ENCODE results near the gene ATP4B. TPM values are rescaled to one million over a fixed set of nuclear protein-coding genes. Genes with fewer than 3 reads are reported as not detected.

The ATP4B gene
- total RNA-seq, 1 donor from 2014 or later: not detected

- Mint-ChIP-seq H3K9me3 (peaks cover 6% of the 10 kb centered on the region), H3K36me3 (no peaks in the 10 kb centered on the region), H3K4me1 (peaks cover 10% of the 10 kb centered on the region), H3K4me3 (no peak overlapping the region), H3K27me3 (ENCODE audit: insufficient read depth, low read depth) (peaks cover 2% of the 10 kb centered on the region), H3K27ac (no peak overlapping the region)
- TF ChIP-seq EZH2phosphoT487 (IDR thresholded peaks at IDR 0.05) (no peak), CTCF (IDR thresholded peaks at IDR 0.05) (no peak), EZH2 (IDR thresholded peaks at IDR 0.05) (no peak)
- no peak overlapping the region for H3K4me3 ChIP-seq
- H3K27ac ChIP-seq: no peak overlapping the region
- no peaks in the 10 kb centered on the region for H3K4me1 ChIP-seq
- H2AFZ ChIP-seq (replicated peaks): no peak overlapping the region
- no peak overlapping the region for H3K4me2 ChIP-seq
- H3K9ac ChIP-seq: no peak overlapping the region
- H3K9me3 ChIP-seq (ENCODE audit: low read depth): peaks cover 7% of the 10 kb centered on the region
- no peaks in the 10 kb centered on the region for H4K20me1 ChIP-seq (ENCODE audit: low read depth)
- no peaks in the 10 kb centered on the region for H3K27me3 ChIP-seq
- no peak for DNase-seq (ENCODE audit: low spot score)
- no peaks in the 10 kb centered on the region for H3K79me2 ChIP-seq (ENCODE audit: low read depth)
- H3F3A ChIP-seq (ENCODE audit: low read depth): no peaks in the 10 kb centered on the region
- no peaks in the 10 kb centered on the region for H3K36me3 ChIP-seq
Observed at GRCh38 chr13:113659337-113659736, 1.3 kb upstream of the ATP4B start.

- Histone ChIP-seq H3K4me1 (no peaks in the 10 kb centered on the region), H3F3A (ENCODE audit: low read depth) (no peaks in the 10 kb centered on the region), H2AFZ (replicated peaks) (no peak overlapping the region), H3K4me3 (no peak overlapping the region), H4K20me1 (ENCODE audit: low read depth) (no peaks in the 10 kb centered on the region), H3K9ac (no peak overlapping the region), H3K4me2 (no peak overlapping the region), H3K79me2 (ENCODE audit: low read depth) (no peaks in the 10 kb centered on the region), H3K9me3 (ENCODE audit: low read depth) (peaks cover 7% of the 10 kb centered on the region), H3K27me3 (no peaks in the 10 kb centered on the region), H3K27ac (no peak overlapping the region), H3K36me3 (no peaks in the 10 kb centered on the region)
- Mint-ChIP-seq H3K4me3 (no peak overlapping the region), H3K27me3 (ENCODE audit: insufficient read depth, low read depth) (peaks cover 2% of the 10 kb centered on the region), H3K4me1 (peaks cover 15% of the 10 kb centered on the region), H3K36me3 (no peaks in the 10 kb centered on the region), H3K27ac (no peak overlapping the region), H3K9me3 (peaks cover 6% of the 10 kb centered on the region)
- TF ChIP-seq EZH2 (IDR thresholded peaks at IDR 0.05): no peak
- no peak for TF ChIP-seq EZH2phosphoT487 (IDR thresholded peaks at IDR 0.05)
- no peak for TF ChIP-seq CTCF (IDR thresholded peaks at IDR 0.05)
- DNase-seq (ENCODE audit: low spot score): no peak
Observed at GRCh38 chr13:113658836-113659235, 838 bp upstream of the ATP4B start.

GRCh38 chr13:113656831-113657671 lies 947 bp downstream of the ATP4B start:
- Histone ChIP-seq H2AFZ (replicated peaks) (no peak overlapping the region), H3K27ac (no peak overlapping the region), H3K36me3 (no peaks in the 10 kb centered on the region), H3K4me2 (no peak overlapping the region), H3K9ac (no peak overlapping the region), H4K20me1 (ENCODE audit: low read depth) (no peaks in the 10 kb centered on the region), H3K4me1 (no peaks in the 10 kb centered on the region), H3F3A (ENCODE audit: low read depth) (no peaks in the 10 kb centered on the region), H3K79me2 (ENCODE audit: low read depth) (no peaks in the 10 kb centered on the region), H3K4me3 (no peak overlapping the region), H3K9me3 (ENCODE audit: low read depth) (peaks cover 7% of the 10 kb centered on the region), H3K27me3 (no peaks in the 10 kb centered on the region)
- Mint-ChIP-seq H3K4me3 (no peak overlapping the region), H3K36me3 (no peaks in the 10 kb centered on the region), H3K27ac (no peak overlapping the region), H3K4me1 (peaks cover 20% of the 10 kb centered on the region), H3K9me3 (peaks cover 4% of the 10 kb centered on the region), H3K27me3 (ENCODE audit: insufficient read depth, low read depth) (peaks cover 3% of the 10 kb centered on the region)
- TF ChIP-seq EZH2 (IDR thresholded peaks at IDR 0.05) (no peak), CTCF (IDR thresholded peaks at IDR 0.05) (no peak), EZH2phosphoT487 (IDR thresholded peaks at IDR 0.05) (no peak)
- DNase-seq (ENCODE audit: low spot score): no peak
